ENCODE data around the gene BABAM1. TPM values are rescaled to one million over a fixed set of nuclear protein-coding genes. Genes with fewer than 3 reads are reported as not detected.

Gene BABAM1
- total RNA-seq, 4 donors from 2014 or later, result 60.0 to 72.0 (median 67.0) TPM

DNA sequence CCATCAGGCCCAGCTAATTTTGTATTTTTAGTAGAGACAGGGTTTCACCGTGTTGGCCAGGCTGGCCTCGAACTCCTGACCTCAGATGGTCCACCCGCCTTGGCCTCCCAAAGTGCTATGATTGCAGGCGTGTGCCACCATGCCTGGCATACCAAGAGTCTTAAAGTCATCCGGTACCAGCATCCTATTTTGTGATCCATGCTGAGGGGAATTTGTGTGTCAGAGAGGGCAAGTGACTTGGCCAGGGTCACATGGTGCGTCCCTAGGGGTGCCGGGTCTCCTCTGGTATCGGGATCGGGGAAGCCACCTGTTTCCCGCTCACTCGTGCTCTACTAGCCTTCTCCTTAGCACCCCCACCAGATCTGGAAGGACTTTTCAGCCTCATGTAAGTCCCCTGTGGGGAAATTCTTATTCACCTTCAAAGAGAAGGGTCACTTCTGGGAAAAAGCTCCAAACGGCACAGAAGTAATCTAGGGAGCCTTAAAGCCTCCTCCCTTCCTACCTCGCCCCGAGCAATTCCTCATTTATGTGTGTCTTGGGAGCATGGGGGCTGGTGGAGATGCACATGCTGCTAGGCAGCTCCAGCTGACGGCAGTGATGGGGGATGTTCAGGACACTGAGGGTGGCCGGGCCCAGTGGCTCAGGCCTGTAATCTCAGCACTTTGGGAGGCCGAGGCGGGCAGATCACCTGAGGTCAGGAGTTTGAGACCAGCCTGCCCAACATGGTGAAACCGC is 8.4 kb downstream of the BABAM1 start:
- H3K9me3 ChIP-seq, result no peaks in the 10 kb centered on the region
- WGBS, 2 donors, result 84 to 90% methylated on average over 19 of the region's 19 CpGs
- H3K4me3 ChIP-seq, result no peak overlapping the region
- peaks cover 3 to 86% (median 25%) of the 10 kb centered on the region in 3 donors for H3K36me3 ChIP-seq
- TF ChIP-seq, protein P1, sequence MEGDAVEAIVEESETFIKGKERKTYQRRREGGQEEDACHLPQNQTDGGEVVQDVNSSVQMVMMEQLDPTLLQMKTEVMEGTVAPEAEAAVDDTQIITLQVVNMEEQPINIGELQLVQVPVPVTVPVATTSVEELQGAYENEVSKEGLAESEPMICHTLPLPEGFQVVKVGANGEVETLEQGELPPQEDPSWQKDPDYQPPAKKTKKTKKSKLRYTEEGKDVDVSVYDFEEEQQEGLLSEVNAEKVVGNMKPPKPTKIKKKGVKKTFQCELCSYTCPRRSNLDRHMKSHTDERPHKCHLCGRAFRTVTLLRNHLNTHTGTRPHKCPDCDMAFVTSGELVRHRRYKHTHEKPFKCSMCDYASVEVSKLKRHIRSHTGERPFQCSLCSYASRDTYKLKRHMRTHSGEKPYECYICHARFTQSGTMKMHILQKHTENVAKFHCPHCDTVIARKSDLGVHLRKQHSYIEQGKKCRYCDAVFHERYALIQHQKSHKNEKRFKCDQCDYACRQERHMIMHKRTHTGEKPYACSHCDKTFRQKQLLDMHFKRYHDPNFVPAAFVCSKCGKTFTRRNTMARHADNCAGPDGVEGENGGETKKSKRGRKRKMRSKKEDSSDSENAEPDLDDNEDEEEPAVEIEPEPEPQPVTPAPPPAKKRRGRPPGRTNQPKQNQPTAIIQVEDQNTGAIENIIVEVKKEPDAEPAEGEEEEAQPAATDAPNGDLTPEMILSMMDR (IDR thresholded peaks at IDR 0.05), result no peak
- TF ChIP-seq POLR2A (IDR thresholded peaks at IDR 0.05) (no peak), EP300 (IDR thresholded peaks at IDR 0.05) (no peak)
- H3K4me1 ChIP-seq, result no peaks in the 10 kb centered on the region
- no peak overlapping the region for H3K27ac ChIP-seq
- no peak for DNase-seq (ENCODE audit: low spot score in 2 of 2)
- H3K27me3 ChIP-seq, result no peaks in the 10 kb centered on the region

GRCh38 chr19:17279436-17279835 is 12.2 kb downstream of the BABAM1 start:
- H3K36me3 ChIP-seq, result peaks cover 0 to 57% (median 18%) of the 10 kb centered on the region in 3 donors
- peaks cover 0 to 25% of the 10 kb centered on the region in 2 donors for H3K27me3 ChIP-seq

DNA sequence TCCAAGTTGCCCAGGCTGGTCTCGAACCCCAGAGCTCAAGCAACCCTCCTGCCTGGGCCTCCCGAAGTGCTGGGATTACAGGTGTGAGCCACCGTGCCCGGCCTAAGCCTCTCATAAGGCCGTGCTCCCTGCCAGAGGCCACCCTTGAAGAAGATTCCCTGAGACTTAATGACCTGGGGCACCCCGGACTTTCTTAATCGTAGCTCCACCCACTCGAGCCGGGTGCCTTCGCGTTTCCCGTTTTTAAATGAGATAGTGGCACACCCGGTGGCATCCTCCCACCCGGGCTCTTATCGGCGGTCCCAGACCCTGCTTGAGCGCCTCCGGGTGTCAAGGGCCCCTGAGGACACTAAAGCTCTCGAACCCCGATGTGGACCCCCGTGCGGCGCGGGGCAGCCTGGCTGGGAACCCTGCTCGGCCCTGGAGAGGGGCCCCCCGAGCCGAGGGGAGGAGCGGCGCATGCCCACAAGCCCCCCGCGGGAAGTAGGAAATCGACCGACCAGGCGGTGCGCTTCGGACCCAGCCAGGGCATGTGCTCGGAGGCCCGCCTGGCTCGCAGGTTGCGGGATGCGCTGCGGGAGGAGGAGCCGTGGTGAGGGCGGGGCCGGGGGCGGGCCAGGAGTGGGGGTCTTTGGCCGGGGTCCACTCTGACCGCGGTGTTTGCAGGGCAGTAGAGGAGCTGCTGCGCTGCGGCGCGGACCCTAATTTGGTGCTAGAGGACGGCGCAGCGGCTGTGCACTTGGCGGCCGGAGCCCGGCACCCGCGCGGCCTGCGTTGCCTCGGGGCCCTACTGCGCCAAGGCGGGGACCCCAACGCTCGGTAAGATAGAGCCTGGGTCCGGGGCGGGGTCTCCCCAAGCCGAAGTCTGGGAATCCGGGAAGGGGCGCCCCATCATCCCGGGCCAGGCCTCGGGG is 14.4 kb downstream of the BABAM1 start, which contains the start of gene ANKLE1:
Gene ANKLE1 (plus strand): TSS at position 511 of the 914 bp plus-strand sequence. CDS start 20 bp downstream, at position 531.
- Histone ChIP-seq H3K27me3 (peaks cover 0 to 25% of the 10 kb centered on the region in 2 donors), H3K4me1 (peaks cover 0 to 19% (median 12%) of the 10 kb centered on the region in 4 donors), H3K4me3 (peak within 1 kb of the TSS in 3 of 4 donors; percentile 28 to 43 (median 41)), H3K27ac (no peak within 1 kb of the TSS), H3K9me3 (no peaks in the 10 kb centered on the region), H3K36me3 (peaks cover 0 to 45% (median 2%) of the 10 kb centered on the region in 3 donors)
- 10 to 16% methylated on average over 31 to 43 of the region's 75 CpGs for WGBS, 2 donors
- no peak for DNase-seq (ENCODE audit: low spot score in 2 of 2)
- TF ChIP-seq, protein P1 (IDR thresholded peaks at IDR 0.05), result no peak
- TF ChIP-seq EP300 (IDR thresholded peaks at IDR 0.05) (no peak), POLR2A (IDR thresholded peaks at IDR 0.05) (no peak)

More at GRCh38 chr19:17279436-17279835, 12.2 kb downstream of the BABAM1 start:
- Histone ChIP-seq H3K27ac (no peak overlapping the region), H3K9me3 (no peaks in the 10 kb centered on the region), H3K4me1 (peaks cover 0 to 19% (median 12%) of the 10 kb centered on the region in 4 donors), H3K4me3 (no peak overlapping the region)
- WGBS, 2 donors, result 62 to 78% methylated on average over 3 of the region's 3 CpGs
- DNase-seq (ENCODE audit: low spot score in 2 of 2), result no peak
- TF ChIP-seq EP300 (IDR thresholded peaks at IDR 0.05), result no peak

DNA sequence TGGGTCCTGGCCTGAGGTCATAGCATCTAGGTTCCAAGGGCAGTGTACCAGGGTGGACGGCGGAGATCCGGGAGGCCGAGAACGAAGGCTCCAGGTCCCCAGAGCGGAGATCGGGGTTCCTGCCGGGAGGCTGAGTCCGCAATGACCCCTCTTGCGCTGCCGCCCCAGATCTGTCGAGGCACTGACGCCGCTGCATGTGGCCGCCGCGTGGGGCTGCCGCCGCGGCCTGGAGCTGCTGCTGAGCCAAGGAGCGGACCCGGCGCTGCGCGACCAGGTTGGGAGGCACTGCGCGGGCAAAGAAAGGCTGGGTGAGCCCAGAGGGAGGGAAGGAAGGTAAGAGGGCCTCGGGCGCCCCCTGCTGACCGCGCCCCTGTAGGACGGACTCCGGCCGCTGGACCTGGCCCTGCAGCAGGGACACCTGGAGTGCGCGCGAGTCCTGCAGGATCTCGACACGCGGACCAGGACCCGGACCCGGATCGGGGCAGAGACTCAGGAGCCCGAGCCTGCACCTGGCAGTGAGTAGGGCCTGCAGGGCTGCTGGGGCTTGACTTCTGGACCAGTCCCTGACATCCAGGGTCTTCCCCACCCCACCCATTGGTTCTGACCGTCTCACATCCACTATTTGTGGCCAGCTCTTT is 15.4 kb downstream of the BABAM1 start:
- Histone ChIP-seq H3K9me3 (no peaks in the 10 kb centered on the region), H3K27me3 (peaks cover 0 to 25% of the 10 kb centered on the region in 2 donors), H3K4me3 (peak overlapping the region in 3 of 4 donors; percentile 28 to 43 (median 41)), H3K27ac (no peak overlapping the region), H3K36me3 (peaks cover 0 to 36% (median 0%) of the 10 kb centered on the region in 3 donors), H3K4me1 (peaks cover 0 to 19% (median 12%) of the 10 kb centered on the region in 4 donors)
- DNase-seq (ENCODE audit: low spot score in 2 of 2), result peak; percentile 67 to 76
- TF ChIP-seq, protein P1 (IDR thresholded peaks at IDR 0.05), result peak; percentile 87 to 97 (median 94)
- no peak for TF ChIP-seq EP300 (IDR thresholded peaks at IDR 0.05)
- WGBS, 2 donors, result 1 to 3% methylated on average over 40 to 43 of the region's 45 CpGs

- no peak for DNase-seq (ENCODE audit: low spot score in 2 of 2)
- H3K4me1 ChIP-seq, result peaks cover 0 to 19% (median 12%) of the 10 kb centered on the region in 4 donors
- TF ChIP-seq, protein P1 (IDR thresholded peaks at IDR 0.05), result no peak
- TF ChIP-seq POLR2A (IDR thresholded peaks at IDR 0.05), result no peak
- no peak for TF ChIP-seq EP300 (IDR thresholded peaks at IDR 0.05)
- WGBS, 2 donors, result 86 to 94% methylated on average over 3 to 4 of the region's 7 CpGs
- H3K27me3 ChIP-seq, result peaks cover 0 to 25% of the 10 kb centered on the region in 2 donors
- no peak overlapping the region for H3K4me3 ChIP-seq
- H3K27ac ChIP-seq, result no peak overlapping the region
- H3K9me3 ChIP-seq, result no peaks in the 10 kb centered on the region
- H3K36me3 ChIP-seq, result peaks cover 0 to 26% (median 0%) of the 10 kb centered on the region in 3 donors
These were observed 16.3 kb downstream of the BABAM1 start for GRCh38 chr19:17283504-17283996.
